ENCODE results near the gene C7orf57.
"Not testable (repeated sequence)": the region's sequence is repeated elsewhere in the genome, so short reads cannot be mapped to it uniquely, and the experiment has no call there.

The C7orf57 gene

DNA sequence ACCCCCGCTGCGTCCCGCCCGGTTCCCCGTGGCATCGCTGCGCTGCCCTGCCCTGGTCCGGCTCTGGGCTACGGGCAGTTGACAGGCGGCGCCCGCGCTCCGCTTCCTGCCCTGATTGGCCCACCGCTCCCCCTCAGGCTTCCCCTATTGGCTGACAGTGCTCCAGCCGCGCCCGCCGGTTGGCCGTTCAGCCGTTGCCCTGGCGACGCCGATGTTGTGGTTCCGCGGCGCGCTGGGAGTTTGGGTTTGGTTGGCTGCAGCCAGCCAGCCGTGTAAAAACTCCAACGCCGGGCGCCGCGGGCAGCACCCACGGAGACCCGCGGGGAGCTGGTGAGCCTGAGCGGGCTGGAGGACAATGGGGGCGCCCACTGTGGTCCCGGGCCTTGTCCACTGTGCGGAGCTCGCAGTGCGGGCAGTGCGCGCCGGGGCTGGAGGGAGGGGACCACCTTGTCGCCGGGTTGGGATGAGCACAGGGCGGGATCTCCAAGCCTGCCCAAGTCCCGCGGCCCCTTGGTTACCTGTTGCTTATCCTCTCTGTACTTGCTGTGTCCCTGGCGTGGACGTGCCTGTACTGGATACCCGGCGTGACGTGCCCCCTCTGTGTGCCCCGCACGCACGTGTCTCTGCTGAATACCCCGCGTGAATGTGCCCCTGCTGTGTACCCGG lies at the start of gene C7orf57:
Gene C7orf57, plus strand, starts transcription at position 243 of the 666 bp plus-strand sequence. CDS start 766 bp downstream, outside the sequence.
- DNase-seq (ENCODE audit: low spot score) = peak; percentile 99

GRCh38 chr7:47988496-47989386 lies 46.6 kb upstream of the C7orf57 start:
- peak; percentile 33 for DNase-seq (ENCODE audit: low spot score)

- DNase-seq (ENCODE audit: low spot score) = not testable (repeated sequence)
Measured at GRCh38 chr7:47989607-47990400, 45.5 kb upstream of the C7orf57 start.

DNA sequence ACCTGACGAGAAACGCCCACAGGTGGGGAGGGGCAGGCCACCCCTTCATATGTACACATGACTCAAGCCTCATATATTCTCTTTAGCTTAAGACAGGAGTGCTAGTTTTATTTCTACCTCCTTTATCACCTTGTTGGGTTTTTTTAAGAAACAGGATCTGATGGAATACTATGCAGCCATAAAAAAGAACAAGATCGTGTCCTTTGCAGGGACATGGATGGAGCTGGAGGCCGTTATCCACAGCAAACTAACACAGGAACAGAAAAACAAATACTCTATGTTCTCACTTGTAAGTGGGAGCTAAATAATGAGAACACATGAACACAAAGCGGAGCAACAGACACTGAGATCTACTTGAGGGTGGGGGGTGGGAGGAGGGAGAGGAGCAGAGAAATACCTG lies 44.8 kb upstream of the C7orf57 start:
- DNase-seq (ENCODE audit: low spot score) = no peak

GRCh38 chr7:47991270-47991669 lies 44.1 kb upstream of the C7orf57 start:
- DNase-seq (ENCODE audit: low spot score) = no peak

DNA sequence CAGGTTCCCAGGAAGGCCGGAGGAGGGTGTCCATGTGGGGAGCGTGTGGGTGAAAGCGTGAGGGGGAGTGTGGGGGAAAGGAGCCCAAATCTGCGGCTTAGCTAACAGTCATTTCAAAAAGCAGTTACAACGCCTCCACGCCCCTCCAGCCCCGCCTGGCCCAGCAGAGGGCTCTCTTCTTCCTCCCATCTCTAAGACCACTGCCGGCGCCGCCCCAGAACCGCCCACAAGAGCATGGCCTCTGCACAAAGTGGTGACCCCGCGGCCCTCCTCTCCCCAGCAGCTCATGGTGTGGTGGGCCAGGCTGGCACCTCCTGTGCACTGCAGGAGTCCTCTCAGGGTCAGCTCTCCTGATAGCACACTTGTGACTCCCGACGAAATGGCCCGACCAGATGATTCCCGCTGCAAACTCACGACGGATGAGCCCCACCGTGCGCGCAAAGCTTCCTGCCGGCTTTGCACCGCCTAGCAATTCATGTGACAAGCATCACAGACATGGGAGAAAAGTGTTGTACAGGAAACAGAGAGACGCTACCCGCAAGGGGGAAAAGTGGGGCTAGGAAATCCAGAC lies 43.5 kb upstream of the C7orf57 start:
- DNase-seq (ENCODE audit: low spot score) = peak; percentile 93

- no peak for DNase-seq (ENCODE audit: low spot score)
Measured at GRCh38 chr7:47992446-47992845, 42.9 kb upstream of the C7orf57 start.

DNA sequence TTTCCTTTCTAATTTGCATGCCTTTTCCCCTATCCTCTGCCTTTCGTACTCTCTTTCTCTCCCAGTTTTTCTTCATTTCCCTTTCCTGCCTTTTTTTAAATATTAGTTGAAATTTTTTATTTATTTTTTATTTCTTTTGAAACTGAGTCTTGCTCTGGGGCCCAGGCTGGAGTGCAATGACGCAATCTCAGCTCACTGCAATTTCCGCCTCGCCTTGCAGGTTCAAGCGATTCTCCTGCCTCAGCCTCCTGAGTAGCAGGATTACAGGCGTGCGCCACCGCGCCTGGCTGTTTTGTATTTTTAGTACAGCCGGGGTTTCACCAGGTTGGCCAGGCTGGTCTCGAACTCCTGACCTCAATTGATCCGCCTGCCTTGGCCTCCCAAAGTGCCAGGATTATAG lies 35.9 kb upstream of the C7orf57 start:
- no peak for DNase-seq (ENCODE audit: low spot score)

GRCh38 chr7:48000164-48000563 lies 35.2 kb upstream of the C7orf57 start:
- DNase-seq (ENCODE audit: low spot score) = not testable (repeated sequence)

GRCh38 chr7:48004032-48004431 lies 31.3 kb upstream of the C7orf57 start:
- DNase-seq (ENCODE audit: low spot score) = peak; percentile 8

DNA sequence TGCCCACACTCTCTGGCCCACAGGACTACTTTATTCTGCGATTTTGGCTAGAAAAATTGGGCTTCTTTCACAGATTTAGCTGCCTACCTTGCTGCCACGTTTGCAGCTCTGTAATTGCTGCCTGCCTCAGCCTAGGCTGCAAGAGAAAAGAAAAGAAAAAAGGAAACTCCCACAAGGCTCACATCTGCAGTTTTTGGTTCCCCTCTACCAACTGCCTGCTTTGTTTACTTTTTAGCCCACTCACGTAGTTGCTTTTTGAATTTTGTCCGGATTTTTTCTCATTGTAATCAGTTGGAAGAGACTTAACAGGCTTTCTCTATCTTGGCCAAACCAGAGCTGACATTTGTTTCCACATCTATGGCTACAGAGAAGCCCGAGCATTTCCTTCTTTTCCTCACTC lies 30.7 kb upstream of the C7orf57 start:
- DNase-seq (ENCODE audit: low spot score) = no peak

DNA sequence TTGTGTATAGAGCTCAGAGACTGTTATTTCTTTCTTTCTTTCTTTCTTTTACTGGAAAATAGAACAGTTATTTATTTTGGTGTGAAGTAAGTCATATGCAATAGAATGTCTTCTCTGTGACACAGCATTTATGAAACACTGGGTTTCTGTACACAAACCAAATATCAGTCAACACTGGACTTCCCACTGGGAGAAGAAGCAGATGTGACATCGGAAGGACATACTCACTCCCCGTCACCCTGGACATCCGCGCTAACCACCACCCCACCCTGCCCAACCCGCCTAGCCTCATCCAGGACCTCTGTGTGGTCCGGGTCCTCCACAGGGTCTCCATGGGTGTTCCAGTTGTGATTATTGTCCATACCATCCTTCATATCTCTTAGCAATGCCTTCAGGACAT lies 28.5 kb upstream of the C7orf57 start:
- no peak for DNase-seq (ENCODE audit: low spot score)

- DNase-seq (ENCODE audit: low spot score) = no peak
Measured at GRCh38 chr7:48009257-48009656, 26.1 kb upstream of the C7orf57 start.

DNA sequence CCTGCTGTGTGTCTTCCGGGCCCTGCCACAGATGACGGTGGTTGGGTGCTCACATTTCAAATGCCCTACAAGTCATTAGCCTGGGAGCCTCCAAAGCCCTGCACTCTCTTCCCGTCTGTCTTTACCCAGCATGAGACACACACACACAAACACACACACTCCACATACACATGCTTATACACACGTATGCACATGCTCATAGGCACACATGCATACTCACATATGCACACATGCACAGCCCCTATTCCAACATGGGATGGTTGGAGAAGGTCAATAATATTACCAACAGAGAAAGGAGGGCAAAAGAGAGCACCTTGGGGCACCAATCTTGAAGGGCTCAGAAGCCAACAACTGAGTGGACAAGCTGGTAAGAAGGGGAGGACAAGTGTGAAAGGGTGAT lies 25.4 kb upstream of the C7orf57 start:
- DNase-seq (ENCODE audit: low spot score) = no peak

GRCh38 chr7:48011323-48011722 lies 24.0 kb upstream of the C7orf57 start:
- no peak for DNase-seq (ENCODE audit: low spot score)

GRCh38 chr7:48011951-48012350 lies 23.4 kb upstream of the C7orf57 start:
- DNase-seq (ENCODE audit: low spot score) = no peak

GRCh38 chr7:48016641-48017040 lies 18.7 kb upstream of the C7orf57 start:
- DNase-seq (ENCODE audit: low spot score) = no peak

DNA sequence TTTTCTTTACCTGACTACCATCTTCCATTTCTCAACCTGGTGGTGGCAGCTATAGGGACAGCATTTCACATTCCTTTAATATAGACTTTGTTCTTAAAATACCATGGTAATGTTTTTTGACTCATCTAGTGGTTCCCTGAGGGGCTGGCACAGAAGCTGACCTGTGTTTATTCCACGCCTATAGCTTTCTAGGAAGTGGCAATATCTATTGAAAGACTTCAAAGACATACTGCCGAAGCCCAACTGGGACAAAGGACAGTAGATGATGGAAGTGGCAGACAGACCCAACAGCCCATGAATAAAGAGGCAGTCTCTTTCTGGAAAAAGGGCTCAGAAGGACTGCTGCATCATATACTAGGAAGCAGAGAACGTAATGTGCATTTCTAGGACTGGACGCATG lies 17.7 kb upstream of the C7orf57 start:
- DNase-seq (ENCODE audit: low spot score) = no peak

GRCh38 chr7:48025624-48026023 lies 9.7 kb upstream of the C7orf57 start:
- DNase-seq (ENCODE audit: low spot score) = no peak

DNA sequence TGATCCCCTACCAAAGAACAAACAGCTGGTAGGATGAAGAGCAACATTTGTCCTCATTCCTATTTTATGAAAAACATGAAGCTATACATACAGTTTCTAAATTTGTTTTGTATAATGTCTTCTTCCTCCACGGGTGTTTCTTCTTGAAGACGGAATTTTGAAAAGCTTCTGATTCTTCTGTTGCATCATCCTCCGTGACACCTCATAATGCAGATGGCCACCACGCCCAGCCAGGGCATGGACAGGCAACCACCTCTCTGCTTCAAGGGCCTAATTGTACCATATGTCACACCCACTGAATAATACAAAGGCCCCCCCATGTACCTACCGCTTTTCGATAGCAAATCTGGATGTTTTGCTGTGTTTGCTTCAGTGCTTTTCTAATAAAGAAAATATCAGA lies 6.4 kb upstream of the C7orf57 start, which contains the start of gene SUN3:
Gene SUN3, minus strand, starts transcription at position 170 of the 400 bp plus-strand sequence. Its CDS starts 169 bp downstream, at position 1.
- no peak for DNase-seq (ENCODE audit: low spot score)

- no peak for DNase-seq (ENCODE audit: low spot score)
Measured at GRCh38 chr7:48031111-48031510, 4.2 kb upstream of the C7orf57 start.

DNA sequence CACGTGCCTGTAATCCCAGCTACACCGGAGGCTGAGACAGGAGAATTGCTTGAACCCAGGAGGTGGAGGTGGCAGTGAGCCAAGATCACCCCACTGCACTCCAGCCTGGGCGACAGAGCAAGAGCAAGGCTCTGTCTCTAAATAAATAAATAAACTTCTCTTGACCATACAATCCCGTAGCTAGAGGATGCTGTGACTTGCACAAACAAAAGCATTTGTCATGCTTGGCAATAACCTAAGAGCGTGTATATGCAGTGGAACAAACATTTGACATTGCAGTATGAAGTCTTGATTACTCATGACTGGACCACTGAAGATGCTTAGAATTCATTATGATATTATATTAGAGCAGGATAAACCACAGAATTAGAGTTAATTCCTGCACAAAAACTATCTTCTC lies 1.4 kb upstream of the C7orf57 start:
- no peak for DNase-seq (ENCODE audit: low spot score)
